GM21825 (cell line): ENCODE results near the gene MS4A4A.
"Not testable (repeated sequence)": the region's sequence is repeated elsewhere in the genome, so short reads cannot be mapped to it uniquely, and the experiment has no call there.

Experiments
- ATAC-seq: cut with Tn5 transposase; IDR thresholded peaks from one replicate; pipeline ENCODE4 v1.9.1; 2021; ENCODE audit warnings: mild to moderate bottlenecking, moderate library complexity; ENCODE audit not compliant: unreplicated experiment

Gene MS4A4A

DNA sequence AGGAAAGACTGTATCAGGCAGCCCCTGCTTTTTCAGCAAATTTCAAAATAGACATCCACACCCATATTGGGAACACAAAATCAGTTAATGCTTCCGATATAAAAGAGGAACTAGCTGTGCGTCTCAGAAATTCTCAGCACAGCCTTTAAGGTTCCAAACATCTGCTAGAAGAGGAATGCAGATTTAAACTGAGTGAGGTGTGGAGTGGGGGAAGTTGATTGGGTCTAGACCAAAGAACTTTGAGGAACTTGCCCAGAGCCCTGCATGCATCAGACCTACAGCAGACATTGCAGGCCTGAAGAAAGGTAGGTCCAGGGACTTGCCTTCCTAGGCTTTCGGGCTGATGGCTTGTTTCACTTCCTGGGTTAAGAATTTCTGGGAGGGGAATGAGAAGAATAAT is at the start of gene MS4A4A:
TSS of gene MS4A4A (plus strand) at position 255 of the 400 bp plus-strand sequence. CDS start at position 265, 10 bp downstream.
- no peak for ATAC-seq

DNA sequence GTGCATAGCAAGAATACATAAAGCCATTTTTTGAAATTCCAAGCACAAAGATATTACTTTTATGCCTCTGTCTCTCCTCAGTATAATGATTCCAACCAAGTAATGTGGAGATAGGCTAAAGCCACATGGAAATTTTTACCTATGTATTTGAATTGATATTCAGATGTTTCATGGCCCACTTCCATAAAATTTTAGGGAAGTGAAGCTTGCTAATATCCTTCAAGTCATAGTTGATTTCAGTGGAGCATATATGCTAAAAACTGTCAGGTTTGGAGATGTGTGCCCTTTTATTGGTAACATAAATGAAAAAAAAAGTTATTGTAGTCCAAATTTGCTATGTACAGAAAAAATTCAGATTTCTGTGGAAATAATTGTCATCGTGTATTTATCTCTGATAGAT is 49.8 kb upstream of the MS4A4A start:
- ATAC-seq, result no peak

DNA sequence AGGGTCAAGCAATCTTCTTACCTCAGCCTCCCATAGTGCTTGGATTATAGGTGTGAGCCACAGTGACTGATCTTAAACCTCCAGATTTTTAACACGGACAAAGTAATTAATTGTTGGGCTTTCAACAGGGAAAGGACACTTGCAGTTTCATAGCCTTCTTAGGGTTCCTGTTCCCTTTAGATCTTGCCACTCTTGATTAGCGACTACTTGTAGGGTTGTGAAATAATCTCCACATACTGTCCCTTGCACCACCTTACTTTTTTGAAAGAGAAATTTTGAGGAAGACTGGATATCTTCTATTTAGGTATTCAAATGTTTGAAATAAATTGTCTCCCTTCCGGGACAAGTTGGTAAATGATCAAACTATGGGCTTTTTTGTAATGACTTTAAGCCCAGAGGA is 45.1 kb upstream of the MS4A4A start:
- no peak for ATAC-seq

DNA sequence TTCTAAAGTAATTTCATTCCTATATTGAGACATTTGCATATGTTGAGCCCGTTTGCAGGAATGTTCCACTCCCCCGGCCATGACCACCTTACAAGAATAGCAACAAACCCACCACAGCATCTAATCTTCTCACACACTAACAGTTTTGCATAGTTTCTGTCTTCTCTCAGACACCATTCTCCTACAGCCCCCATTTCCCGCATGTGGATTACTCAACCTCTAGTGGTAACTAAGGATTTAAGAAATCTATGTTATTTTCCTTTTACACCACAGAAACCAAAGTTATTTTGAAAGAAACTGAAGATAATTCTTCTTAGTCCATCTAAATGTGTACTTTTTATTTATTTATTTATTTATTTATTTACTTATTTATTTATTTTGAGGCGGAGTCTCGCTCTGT is 39.8 kb upstream of the MS4A4A start:
- ATAC-seq, result no peak

DNA sequence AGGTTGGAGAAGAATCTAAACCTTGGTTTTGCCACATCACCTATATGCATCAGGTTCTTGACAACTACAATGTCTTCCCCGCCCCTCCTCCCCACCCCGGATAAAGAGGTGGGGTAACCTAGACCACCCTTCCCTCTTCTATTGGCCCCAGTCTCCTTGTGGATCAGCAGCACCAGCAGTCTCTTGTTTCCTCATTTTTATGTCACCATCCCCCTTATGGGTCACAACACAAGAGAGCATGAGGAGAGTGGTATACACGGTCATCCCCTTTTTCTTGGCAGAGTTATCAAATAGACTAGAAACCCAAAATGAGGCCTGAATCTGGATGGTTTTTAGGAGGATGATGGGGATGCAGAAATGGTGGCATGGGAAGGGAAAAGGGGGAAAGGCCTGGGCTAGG is 38.7 kb upstream of the MS4A4A start:
- no peak for ATAC-seq

DNA sequence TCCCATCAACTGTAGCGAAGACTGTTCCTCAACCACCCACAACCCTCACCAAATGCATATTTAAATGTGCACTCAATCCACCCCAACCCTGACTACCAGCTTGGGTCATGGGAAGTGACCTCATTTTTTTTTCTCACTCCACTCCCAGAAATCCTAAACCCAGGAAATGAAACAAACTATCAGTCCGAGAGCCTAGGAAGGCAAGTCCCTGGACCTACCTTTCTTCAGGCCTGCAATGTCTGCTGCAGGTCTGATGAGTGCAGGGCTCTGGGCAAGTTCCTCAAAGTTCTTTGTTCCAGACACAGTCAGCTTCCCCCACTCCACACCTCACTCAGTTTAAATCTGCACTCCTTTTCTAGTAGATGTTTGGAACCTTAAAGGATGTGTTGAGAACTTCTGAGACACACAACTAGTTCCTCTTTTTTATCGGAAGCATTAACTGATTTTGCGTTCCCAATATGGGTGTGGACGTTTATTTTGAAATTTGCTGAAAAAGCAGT is 37.7 kb upstream of the MS4A4A start, which contains the start of gene MS4A4E:
TSS of gene MS4A4E (minus strand) at position 398 of the 500 bp plus-strand sequence. CDS start 13,082 bp downstream, outside the sequence.
- ATAC-seq, result no peak

DNA sequence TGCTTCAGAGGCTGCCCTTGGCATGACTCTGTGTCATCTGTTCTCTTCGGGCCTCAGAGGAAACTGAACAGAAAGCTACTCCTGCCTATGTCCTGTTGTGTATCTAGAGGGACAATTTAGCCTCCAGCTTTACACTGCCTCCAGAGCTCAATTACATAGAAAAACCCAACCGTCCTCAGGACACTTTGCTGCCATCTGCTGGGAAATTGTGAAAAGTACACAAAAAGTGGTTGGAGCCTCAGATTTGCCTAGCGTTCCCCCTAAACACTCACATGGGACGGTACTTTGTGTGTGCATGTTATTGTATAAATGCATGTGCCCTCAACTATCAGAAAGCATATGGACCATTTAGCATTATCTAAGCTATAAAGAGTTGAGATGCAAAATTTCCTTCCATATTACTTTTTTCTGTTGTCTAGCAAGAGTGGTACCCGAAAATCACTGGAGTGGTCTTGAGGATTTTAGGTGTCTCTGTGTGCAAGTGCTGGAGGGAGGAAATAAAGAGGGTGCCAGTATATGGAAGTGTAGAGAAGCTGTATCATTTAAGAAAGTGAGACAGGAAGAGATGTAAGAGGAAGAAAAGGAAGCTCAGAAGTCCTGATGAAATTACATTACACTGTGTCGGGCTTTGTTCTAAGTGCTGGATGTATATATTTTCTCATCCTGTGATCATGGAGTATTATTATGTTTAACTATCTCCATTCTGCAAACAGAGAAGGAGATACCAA is 28.8 kb upstream of the MS4A4A start:
- no peak for ATAC-seq

DNA sequence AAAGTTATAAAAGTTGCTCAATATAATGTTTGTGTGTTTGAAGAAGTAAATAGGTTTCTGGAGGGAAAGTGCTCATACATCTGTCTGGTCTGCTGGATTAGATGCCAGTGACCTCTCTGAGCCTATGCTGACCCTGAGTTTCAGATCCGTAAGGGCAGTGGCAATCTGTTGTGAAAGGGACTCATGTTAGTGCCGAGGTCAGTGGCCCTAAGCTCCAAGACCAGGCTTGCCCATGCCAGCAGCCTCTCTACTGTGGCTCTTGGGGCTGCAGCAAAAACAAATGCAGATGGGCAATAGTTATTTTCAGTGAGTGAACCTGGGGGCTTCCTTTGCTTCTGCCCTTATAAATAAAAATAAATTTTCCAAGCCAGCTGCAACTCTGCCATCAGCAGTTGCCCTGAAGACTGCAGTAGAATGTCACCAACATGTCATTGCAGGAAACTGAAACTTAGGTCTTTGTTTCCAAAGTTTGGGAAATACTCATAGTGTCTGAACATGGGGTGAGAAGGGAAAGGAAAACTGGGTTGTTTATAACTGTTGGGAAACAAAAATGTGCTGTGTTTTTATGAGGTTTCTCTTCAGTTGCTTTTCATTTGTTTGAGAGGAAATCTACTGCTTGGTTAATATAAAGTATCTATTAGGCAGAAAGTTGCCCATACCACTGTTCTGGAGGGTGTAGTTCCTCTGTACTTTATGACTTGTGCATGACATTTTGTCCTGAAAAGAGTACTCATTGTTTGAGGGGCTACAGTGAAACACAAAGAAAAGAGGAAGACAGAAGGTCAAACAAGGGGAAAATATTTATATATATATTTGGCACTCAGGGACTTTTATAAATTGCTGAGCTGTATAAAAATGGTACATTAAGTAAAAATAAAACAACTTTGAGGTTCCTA is 28.0 kb upstream of the MS4A4A start:
- no peak for ATAC-seq

DNA sequence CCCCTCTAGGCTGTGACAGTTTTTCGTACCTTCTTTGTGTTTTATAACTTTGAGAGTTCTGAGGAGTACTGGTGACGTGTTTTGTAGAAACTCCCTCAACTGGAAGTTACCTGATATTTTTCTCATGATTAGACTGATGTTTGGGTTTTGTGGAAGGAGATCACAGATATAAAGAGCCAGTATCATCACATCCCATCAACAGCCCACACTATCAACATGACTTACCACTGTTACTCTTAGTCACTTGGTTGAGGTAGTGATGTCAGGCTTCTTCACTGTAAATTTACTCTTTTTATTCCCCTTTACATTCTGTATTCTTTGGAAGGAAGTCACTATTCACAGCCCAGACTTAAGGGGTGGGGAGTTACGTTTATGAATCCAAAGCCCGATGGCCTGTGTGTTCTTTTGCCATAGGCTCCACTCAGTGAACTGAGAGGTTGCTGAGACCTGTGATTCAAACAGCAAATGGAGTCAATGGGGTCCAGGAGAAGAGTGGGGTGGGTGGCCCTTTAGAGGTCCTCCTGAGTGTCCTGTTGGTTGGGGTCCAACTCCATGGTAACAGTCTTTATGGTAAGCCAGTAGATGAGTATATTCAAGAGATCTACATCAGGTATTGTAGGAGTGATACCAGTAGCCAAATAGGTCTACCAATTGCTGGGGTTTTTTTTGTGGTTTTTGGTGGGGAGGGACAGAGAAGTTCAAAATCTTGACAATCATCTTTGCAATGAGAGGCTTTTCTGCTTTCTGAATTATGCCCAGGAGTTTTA is 22.3 kb upstream of the MS4A4A start:
- no peak for ATAC-seq

DNA sequence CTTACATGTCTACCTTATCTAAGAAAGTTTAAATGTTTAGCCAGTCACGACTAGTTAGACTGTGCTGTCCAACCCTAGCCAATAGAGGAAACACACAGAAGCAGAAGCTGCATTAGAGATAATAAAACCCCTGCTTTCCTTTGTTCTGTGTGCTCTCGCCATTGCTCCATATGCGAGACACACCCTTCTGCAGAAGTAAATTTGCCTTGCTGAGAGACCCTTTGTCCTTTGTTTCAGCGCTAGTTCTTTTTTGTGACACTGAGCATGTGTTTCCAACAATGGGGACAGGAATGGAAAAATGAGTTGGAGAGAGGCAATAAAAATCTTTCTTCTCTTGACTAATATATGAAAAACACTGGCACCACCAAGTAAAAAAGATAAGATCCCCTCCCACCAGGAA is 19.5 kb upstream of the MS4A4A start:
- no peak for ATAC-seq

DNA sequence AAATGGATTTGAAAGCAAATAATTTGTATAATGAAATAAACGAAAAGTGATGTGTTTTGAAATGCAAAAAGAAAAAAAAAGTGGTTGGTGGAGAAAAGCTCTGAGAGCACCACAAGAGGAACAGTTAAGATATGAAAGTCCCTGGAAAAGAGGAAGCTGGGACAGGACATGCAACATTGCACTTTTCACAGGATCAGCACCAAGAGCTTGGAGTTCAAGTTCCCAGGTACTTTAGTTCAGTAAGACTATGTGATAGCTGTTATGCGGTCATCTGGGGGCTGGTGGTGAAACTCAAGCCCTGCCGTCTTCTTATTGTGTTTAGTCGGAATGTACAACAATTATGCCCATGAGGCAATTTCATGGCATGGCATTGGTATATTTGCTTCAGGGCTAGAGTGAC is 17.1 kb upstream of the MS4A4A start:
- no peak for ATAC-seq

DNA sequence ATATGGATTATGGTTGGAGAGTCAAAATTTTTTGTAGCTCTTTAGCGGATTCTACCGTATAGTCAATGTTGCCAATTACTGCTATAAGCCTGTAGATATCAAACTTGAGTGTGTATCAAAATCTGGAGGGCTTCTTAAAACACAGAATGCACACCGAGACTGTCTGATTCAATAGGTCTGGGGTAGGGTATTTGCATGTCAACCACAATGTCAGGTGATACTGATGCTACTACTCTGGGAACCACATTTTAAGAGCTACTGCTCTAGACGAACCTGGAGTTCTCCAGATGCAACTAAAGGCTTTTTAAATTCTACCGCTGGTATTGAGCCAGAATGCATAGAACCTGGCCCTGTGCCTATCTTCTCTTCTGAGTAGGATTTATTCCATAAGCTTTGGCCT is 15.8 kb upstream of the MS4A4A start:
- no peak for ATAC-seq

DNA sequence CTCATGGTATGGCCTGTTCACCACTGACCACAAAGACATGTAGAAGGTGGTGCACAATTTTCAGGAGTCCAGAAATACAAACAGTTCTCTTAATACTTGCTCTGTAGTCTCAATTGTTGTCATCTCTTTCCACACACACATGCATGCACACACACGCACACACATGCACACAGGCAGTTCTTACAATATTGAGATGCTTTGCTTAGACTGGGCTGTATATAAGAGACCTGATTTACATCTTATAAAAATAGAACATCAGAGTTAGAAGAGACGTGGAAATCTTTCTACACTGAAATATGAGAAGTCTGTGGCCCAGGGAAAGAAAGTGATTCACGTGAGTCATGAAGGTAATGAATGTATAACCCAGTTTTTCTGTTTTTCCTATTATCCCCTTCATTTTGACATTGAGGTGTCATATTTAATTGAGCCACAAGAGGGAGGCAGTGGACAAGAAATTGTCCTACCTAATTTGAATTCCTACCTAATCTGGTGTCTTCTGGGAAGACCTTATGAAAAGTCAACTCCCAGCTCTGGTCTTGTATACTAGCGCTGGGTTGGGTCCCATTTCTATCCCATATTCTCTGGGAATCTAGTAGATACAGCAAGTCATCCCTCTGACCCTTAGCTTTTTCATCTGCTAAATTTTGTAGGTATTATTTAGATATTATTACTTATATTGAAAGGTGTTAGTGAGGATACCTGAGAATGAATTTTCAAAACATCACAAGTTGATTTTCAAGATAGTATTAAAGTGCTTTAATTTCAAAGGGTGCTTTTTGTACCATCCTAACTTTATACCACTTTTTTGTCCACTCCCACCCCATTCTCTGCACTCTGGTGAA is 14.9 kb upstream of the MS4A4A start:
- no peak for ATAC-seq

DNA sequence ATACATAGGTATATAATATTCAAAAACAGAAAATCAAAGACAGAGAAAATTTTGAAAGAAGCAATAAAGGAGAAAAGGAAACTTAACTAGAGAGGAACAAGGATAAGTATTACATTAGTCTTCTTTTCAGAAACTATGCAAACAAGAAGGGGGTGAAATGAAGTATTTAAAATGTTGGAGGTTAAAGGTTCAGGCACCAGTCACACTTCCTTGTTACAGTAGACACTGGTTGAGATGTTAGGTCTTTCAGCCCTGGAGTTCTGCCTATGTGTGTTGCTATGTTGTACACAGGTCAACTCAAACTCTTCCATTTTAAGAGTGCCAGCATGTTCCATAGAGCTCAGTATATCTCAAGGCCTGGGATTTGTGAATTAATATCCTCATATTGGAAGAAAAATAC is 6.0 kb upstream of the MS4A4A start:
- no peak for ATAC-seq

DNA sequence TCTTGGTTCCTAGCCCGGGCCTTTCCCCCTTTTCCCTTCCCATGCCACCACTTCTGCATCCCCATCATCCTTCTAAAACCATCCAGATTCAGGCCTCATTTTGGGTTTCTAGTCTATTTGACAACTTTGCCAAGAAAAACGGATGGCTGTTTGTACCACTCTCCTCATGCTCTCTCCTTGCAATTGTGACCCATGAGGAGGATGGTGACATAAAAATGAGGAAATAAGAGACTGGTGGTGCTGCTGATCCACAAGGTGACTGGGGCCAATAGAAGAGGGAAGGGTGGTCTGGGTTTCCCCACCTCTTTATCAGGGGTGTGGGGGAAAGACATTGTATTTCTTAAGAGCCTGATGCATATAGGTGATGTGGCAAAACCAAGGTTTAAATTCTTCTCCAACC is 1.0 kb downstream of the MS4A4A start:
- no peak for ATAC-seq

DNA sequence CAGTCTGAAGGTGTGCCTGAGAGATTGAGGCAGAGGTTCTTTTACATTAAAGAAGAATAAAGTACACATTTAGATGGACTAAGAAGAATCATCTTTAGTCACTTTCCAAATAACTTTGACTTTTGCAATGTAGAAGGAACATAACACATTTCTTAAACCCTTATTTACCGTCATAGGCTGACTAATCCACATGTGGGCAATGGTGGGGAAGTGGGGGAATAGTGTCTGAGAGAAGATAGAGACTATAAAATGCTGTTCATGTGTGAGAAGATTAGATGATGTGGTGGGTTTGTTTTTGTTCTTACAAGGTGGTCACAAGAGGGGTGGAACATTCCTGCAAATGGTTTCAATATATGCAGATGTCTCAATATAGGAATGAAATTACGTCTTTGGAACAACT is 1.8 kb downstream of the MS4A4A start:
- no peak for ATAC-seq

DNA sequence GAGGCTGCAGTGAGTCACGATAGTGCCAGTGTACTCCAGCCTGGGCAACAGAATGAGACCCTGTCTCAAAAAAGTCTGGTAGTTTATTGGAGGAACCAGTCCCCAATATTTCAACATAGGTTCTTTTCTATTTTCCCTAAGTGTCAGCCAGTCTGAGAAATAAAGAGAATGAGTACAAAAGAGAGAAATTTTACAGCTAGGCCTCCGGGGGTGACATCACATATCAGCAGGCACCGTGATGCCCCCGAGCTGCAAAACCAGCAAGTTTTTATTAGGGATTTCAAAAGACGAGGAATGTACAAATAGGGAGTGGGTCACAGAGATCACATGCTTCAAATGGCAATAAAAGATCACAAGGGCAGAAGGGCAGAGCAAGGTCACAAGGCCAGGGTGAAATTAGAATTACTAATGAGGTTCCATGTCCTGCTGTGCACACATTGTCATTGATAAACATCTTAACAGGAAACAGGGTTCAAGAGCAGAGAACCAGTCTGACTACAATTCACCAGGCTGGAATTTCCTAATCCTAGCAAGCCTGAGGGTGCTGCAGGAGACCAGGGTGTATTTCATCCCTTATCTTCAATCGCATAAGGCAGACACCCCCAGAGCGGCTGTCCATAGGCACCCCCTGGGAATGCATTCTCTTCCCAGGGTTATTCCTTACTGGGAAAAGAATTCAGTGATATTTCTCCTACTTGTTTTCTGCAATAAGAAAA is 5.1 kb downstream of the MS4A4A start:
- ATAC-seq, result not testable (repeated sequence)

DNA sequence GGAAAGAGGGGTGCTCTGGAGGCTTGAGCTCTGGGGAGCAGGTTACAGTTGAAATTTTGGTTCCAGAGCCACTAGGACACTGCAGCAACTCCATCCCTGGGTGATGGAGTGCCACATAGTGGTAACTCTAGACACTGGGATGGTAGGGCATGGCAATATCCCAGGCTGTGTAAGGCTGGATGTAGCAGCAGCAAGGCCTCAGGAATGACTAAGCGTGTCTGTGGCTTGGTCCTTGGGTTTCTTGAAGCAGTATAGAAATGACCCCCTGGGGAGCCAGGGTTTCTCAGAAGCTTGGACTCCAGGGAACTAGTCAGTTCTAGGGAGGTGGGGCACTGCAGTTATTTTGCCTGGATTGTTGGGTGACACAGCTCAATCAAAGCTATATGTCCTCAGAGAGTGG is 8.1 kb downstream of the MS4A4A start:
- no peak for ATAC-seq

DNA sequence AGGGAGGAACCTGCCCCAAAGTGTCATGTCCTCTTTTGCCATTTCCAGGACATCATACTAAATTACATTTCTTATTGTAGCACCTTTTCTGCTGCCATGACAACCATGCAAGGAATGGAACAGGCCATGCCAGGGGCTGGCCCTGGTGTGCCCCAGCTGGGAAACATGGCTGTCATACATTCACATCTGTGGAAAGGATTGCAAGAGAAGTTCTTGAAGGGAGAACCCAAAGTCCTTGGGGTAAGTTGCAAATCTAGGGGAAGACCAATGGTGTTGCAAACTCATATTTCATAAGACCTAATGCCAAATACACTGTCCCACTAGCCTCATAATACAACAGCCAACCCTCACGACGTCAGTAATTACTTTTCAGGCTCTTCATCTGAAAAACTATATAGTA is 11.7 kb downstream of the MS4A4A start:
- ATAC-seq, result no peak

DNA sequence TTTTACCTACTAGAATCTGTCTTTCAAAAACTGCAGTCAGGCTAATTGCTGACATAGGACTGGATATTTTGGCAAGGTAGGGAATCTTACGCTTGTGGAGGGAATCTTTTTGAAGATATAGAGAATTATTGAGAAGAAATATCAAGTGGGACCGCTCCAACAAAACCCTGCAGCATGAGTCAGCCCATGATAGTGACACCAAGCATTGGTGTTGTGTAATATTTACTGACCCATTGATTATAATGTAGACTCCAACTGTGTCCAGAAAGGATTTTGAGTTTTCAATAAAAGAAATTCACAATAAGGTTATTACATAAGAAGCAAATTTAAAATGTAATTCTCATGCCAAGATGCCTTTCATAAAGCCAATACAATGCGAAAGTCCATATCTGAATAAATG is 20.7 kb downstream of the MS4A4A start:
- no peak for ATAC-seq
